Measurements from ENCODE around the gene LRRTM3.

GRCh38 chr10:66964946-66965345 is 39.1 kb downstream of the LRRTM3 start:
- TF ChIP-seq POLR2A (IDR thresholded peaks at IDR 0.05) (no peak), POLR2AphosphoS5 (IDR thresholded peaks at IDR 0.05) (no peak)
- TF ChIP-seq, protein P1, sequence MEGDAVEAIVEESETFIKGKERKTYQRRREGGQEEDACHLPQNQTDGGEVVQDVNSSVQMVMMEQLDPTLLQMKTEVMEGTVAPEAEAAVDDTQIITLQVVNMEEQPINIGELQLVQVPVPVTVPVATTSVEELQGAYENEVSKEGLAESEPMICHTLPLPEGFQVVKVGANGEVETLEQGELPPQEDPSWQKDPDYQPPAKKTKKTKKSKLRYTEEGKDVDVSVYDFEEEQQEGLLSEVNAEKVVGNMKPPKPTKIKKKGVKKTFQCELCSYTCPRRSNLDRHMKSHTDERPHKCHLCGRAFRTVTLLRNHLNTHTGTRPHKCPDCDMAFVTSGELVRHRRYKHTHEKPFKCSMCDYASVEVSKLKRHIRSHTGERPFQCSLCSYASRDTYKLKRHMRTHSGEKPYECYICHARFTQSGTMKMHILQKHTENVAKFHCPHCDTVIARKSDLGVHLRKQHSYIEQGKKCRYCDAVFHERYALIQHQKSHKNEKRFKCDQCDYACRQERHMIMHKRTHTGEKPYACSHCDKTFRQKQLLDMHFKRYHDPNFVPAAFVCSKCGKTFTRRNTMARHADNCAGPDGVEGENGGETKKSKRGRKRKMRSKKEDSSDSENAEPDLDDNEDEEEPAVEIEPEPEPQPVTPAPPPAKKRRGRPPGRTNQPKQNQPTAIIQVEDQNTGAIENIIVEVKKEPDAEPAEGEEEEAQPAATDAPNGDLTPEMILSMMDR (IDR thresholded peaks at IDR 0.05): no peak
